ENCODE results near the gene GTF2IRD2.
"Not testable (repeated sequence)": the region's sequence is repeated elsewhere in the genome, so short reads cannot be mapped to it uniquely, and the experiment has no call there.

DNA sequence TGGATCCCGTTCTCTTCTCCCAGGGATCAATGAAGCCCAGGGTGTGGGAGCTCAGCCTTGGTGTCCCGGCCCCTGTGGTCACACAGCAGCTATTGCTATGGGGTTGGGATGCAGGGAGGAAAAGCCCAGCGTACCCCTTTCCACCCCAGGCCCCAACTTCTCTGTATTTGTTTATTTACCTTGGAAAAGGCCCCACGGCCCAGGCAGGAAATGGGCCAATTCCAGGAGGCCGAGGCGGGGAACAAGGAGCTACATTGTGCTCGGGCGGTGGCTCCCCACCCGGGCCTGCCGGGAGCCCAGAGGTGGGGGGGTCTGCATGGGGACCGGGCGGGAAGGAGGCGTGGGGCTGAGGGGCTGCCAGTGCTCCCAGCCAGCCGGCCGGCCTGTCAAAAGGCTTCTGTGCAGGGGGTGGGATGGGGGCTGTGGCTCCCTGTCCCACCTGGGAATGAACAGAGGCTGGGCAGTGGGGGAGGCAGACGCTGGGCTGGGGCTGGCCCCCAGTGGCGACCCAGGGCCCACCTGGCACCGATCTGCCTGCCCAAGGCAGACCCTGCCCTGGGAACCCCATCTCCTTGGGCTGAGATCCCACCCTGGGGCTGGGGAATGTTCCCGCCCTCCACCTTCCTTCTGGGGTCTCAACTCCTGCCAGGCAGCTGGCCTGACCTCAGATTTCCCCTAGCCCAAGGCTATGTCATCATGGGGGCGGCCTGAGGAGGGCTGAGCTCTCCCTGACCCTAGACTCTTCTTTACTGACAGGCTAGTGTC, 23.5 kb upstream of the GTF2IRD2 start:
- TF ChIP-seq, protein P1, sequence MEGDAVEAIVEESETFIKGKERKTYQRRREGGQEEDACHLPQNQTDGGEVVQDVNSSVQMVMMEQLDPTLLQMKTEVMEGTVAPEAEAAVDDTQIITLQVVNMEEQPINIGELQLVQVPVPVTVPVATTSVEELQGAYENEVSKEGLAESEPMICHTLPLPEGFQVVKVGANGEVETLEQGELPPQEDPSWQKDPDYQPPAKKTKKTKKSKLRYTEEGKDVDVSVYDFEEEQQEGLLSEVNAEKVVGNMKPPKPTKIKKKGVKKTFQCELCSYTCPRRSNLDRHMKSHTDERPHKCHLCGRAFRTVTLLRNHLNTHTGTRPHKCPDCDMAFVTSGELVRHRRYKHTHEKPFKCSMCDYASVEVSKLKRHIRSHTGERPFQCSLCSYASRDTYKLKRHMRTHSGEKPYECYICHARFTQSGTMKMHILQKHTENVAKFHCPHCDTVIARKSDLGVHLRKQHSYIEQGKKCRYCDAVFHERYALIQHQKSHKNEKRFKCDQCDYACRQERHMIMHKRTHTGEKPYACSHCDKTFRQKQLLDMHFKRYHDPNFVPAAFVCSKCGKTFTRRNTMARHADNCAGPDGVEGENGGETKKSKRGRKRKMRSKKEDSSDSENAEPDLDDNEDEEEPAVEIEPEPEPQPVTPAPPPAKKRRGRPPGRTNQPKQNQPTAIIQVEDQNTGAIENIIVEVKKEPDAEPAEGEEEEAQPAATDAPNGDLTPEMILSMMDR (IDR thresholded peaks at IDR 0.05; ENCODE audit: control extremely low read depth in 1 of 3, insufficient read depth in 1 of 3, low read depth in 1 of 3, low read length in 3 of 3): not testable (repeated sequence)
- TF ChIP-seq POLR2AphosphoS5 (IDR thresholded peaks at IDR 0.05; ENCODE audit: low read depth, low read length); GABPA (IDR thresholded peaks at IDR 0.05; ENCODE audit: borderline replicate concordance, insufficient read depth, low read length); POLR2A (IDR thresholded peaks at IDR 0.05; ENCODE audit: control extremely low read depth in 1 of 2, low read depth in 2 of 2, low read length in 2 of 2); EGR1 (IDR thresholded peaks at IDR 0.05; ENCODE audit: borderline replicate concordance, low read depth, low read length): not testable (repeated sequence)
